SK-N-SH (cell line): ENCODE data around the gene LDHAL6A. TPM values are rescaled to one million over a fixed set of nuclear protein-coding genes. Genes with fewer than 3 reads are reported as not detected.

ENCODE experiments used
- CTCF ChIA-PET: fragments of 300-600, 350-600 bp; formaldehyde crosslinking; extraction: SDS; loops from one replicate; lab custom pipeline; 2021; lab: Yijun Ruan, JAX
- POLR2A ChIA-PET: fragments of 350-600 bp; sonication (Branson Sonifier 250); formaldehyde crosslinking; extraction: SDS; loops from one replicate; lab custom pipeline; 2020; ENCODE audit warnings: antibody characterized with exemption, inconsistent platforms; lab: Yijun Ruan, JAX
- DNase-seq: peaks from one replicate; pipeline ENCODE4 v3.0.0; 2012
- H2AFZ ChIP-seq: fragments of 200-600 bp; sonication (generic); 2 replicates; pipeline ENCODE4 v1.8.1; 2016; ENCODE audit warnings: antibody characterized with exemption, mild to moderate bottlenecking, low read depth
- H3F3A ChIP-seq: fragments of 200-600 bp; sonication (generic); replicated peaks from 2 replicates; pipeline ENCODE3; 2016; ENCODE audit warnings: antibody characterized with exemption, mild to moderate bottlenecking; ENCODE audit not compliant: insufficient read depth
- H3K27ac ChIP-seq, 2 experiments: fragments of 200-500 bp in 1 of 2; fragments of 200-600 bp in 1 of 2; sonication (Bioruptor generic) in 1 of 2; sonication (generic), shearing (Covaris generic) in 1 of 2; 2 replicates each; pipeline versions ENCODE4 v1.5.1 to v1.6.1; 2014 to 2016; ENCODE audit warnings: low read depth in 2 of 2, inconsistent platforms in 1 of 2, low read length in 1 of 2, mild to moderate bottlenecking in 1 of 2, mixed read lengths in 1 of 2
- H3K27me3 ChIP-seq: fragments of 200-600 bp; sonication (generic), shearing (Covaris generic); 2 replicates; pipeline ENCODE4 v1.6.1; 2016; ENCODE audit warnings: mixed run types; ENCODE audit not compliant: insufficient read depth
- H3K36me3 ChIP-seq, 2 experiments: fragments of 200-500 bp in 1 of 2; fragments of 200-600 bp in 1 of 2; sonication (Bioruptor generic) in 1 of 2; sonication (generic) in 1 of 2; replicated peaks in 1 of 2; 2 replicates each; pipeline versions ENCODE3 to v1.5.1; 2014 to 2016; ENCODE audit warnings: low read length in 1 of 2, mild to moderate bottlenecking in 1 of 2; ENCODE audit not compliant: insufficient read depth in 2 of 2, control insufficient read depth in 1 of 2
- H3K4me1 ChIP-seq, 2 experiments: fragments of 200-500 bp in 1 of 2; fragments of 200-600 bp in 1 of 2; sonication (Bioruptor generic) in 1 of 2; sonication (generic), shearing (Covaris generic) in 1 of 2; 2 replicates each; pipeline versions ENCODE4 v1.5.1 to v1.6.1; 2014 to 2016; ENCODE audit warnings: low read depth in 1 of 2, low read length in 1 of 2, mixed run types in 1 of 2; ENCODE audit not compliant: insufficient read depth in 2 of 2, control insufficient read depth in 1 of 2
- H3K4me2 ChIP-seq: fragments of 200-600 bp; sonication (generic), shearing (Covaris generic); 2 replicates; pipeline ENCODE4 v1.6.1; 2017; ENCODE audit warnings: mixed run types
- H3K4me3 ChIP-seq, 2 experiments: fragments of 200-500 bp in 1 of 2; fragments of 200-600 bp in 1 of 2; sonication (Bioruptor generic) in 1 of 2; sonication (generic), shearing (Covaris generic) in 1 of 2; 2 replicates each; pipeline versions ENCODE4 v1.5.1 to v1.8.1; 2014 to 2016; ENCODE audit warnings: low read depth in 2 of 2, inconsistent platforms in 1 of 2, low read length in 1 of 2, mild to moderate bottlenecking in 1 of 2, mixed read lengths in 1 of 2, moderate library complexity in 1 of 2
- H3K79me2 ChIP-seq: fragments of 200-600 bp; sonication (generic); 2 replicates; pipeline ENCODE4 v1.8.1; 2017; ENCODE audit warnings: mild to moderate bottlenecking; ENCODE audit not compliant: insufficient read depth
- H3K9ac ChIP-seq: fragments of 200-600 bp; sonication (generic); 2 replicates; pipeline ENCODE4 v1.6.1; 2017; ENCODE audit warnings: mixed run types
- H3K9me2 ChIP-seq: fragments of 200-600 bp; sonication (generic); 2 replicates; pipeline ENCODE4 v1.6.1; 2017; ENCODE audit warnings: mixed run types
- H3K9me3 ChIP-seq: fragments of 200-600 bp; sonication (generic); 2 replicates; pipeline ENCODE4 v1.6.1; 2017; ENCODE audit warnings: mixed run types, mild to moderate bottlenecking, moderate library complexity
- H4K20me1 ChIP-seq: fragments of 200-600 bp; sonication (generic); 2 replicates; pipeline ENCODE4 v1.6.1; 2017; ENCODE audit warnings: mild to moderate bottlenecking, mixed run types; ENCODE audit not compliant: insufficient read depth
- CHD2 ChIP-seq: fragments of 150-350 bp; IDR thresholded peaks from 2 replicates; pipeline ENCODE4 v1.6.1; 2018; ENCODE audit warnings: low read length; ENCODE audit not compliant: partially characterized antibody
- ELF1 ChIP-seq: IDR thresholded peaks from 2 replicates; pipeline ENCODE4 v1.4.0; 2012
- FOXM1 ChIP-seq: IDR thresholded peaks from 2 replicates; pipeline ENCODE4 v1.4.0; 2012; ENCODE audit warnings: low read depth, mild to moderate bottlenecking
- GABPA ChIP-seq: IDR thresholded peaks from 2 replicates; pipeline ENCODE4 v1.4.0; 2012; ENCODE audit warnings: low read depth, mild to moderate bottlenecking
- JUND ChIP-seq: IDR thresholded peaks from 2 replicates; pipeline ENCODE4 v1.4.0; 2012
- MEF2A ChIP-seq: IDR thresholded peaks from 2 replicates; pipeline ENCODE4 v1.4.0; 2012; ENCODE audit warnings: low read depth, borderline replicate concordance
- MXI1 ChIP-seq: IDR thresholded peaks from 2 replicates; pipeline ENCODE4 v1.6.1; 2012; ENCODE audit warnings: mild to moderate bottlenecking, low read depth, low read length, improper control_type of control experiment
- NFIC ChIP-seq: IDR thresholded peaks from 2 replicates; pipeline ENCODE4 v1.4.0; 2012; ENCODE audit warnings: borderline replicate concordance
- NRF1 ChIP-seq: IDR thresholded peaks from 2 replicates; pipeline ENCODE4 v1.6.1; 2012; ENCODE audit warnings: low read depth, mild to moderate bottlenecking, low read length
- POLR2AphosphoS5 ChIP-seq: IDR thresholded peaks from 2 replicates; pipeline ENCODE4 v1.6.1; 2012; ENCODE audit warnings: low read depth, low read length
- RAD21 ChIP-seq: IDR thresholded peaks from 2 replicates; pipeline ENCODE4 v1.6.1; 2012; ENCODE audit warnings: mild to moderate bottlenecking, low read length
- SIN3A ChIP-seq: IDR thresholded peaks from 2 replicates; pipeline ENCODE4 v1.6.1; 2012; ENCODE audit warnings: low read depth, mild to moderate bottlenecking, low read length, moderate library complexity, borderline replicate concordance
- SMC3 ChIP-seq: IDR thresholded peaks from 2 replicates; pipeline ENCODE4 v1.6.1; 2012; ENCODE audit warnings: low read depth, low read length, improper control_type of control experiment
- TCF12 ChIP-seq: IDR thresholded peaks from 2 replicates; pipeline ENCODE4 v1.4.0; 2012
- TEAD4 ChIP-seq: IDR thresholded peaks from 2 replicates; pipeline ENCODE4 v1.4.0; 2012; ENCODE audit warnings: mild to moderate bottlenecking, borderline replicate concordance; ENCODE audit not compliant: insufficient read depth
- WGBS: methylation state at CpG from one replicate; pipeline ENCODE4 v1.1.6; 2017; ENCODE audit warnings: low lambda C conversion rate; 5-methylcytosine and 5-hydroxymethylcytosine counted together
- polyA plus RNA-seq, 3 experiments: library from polyadenylated mRNA; depleted of rRNA; stranded (reverse); fragments of >200 nt; gene quantifications; 2 replicates each; pipeline ENCODE4 v1.2.3, GENCODE V29; 2012
- TF ChIP-seq, protein P1 (sequence below): IDR thresholded peaks from 2 replicates; pipeline ENCODE4 v1.4.0; 2012; ENCODE audit warnings: low read depth
- TF ChIP-seq, protein P2 (sequence below): IDR thresholded peaks from 2 replicates; pipeline ENCODE4; 2012
- TF ChIP-seq, protein P3 (sequence below): IDR thresholded peaks from 2 replicates; pipeline ENCODE4 v1.4.0; 2012; ENCODE audit warnings: low read depth, borderline replicate concordance
- TF ChIP-seq, protein P4 (sequence below): IDR thresholded peaks from 2 replicates; pipeline ENCODE4 v1.6.1; 2012; ENCODE audit warnings: mild to moderate bottlenecking, low read depth, low read length, moderate library complexity
- TF ChIP-seq, protein P5 (sequence below): fragments of 200-600 bp; sonication (generic); IDR thresholded peaks from 2 replicates; pipeline ENCODE4 v1.6.1; 2017; ENCODE audit warnings: antibody characterized with exemption, mild to moderate bottlenecking, moderate library complexity

The LDHAL6A gene
- polyA plus RNA-seq, 1 of the 3 experiments (the other 2 are of a cell fraction) = not detected

DNA sequence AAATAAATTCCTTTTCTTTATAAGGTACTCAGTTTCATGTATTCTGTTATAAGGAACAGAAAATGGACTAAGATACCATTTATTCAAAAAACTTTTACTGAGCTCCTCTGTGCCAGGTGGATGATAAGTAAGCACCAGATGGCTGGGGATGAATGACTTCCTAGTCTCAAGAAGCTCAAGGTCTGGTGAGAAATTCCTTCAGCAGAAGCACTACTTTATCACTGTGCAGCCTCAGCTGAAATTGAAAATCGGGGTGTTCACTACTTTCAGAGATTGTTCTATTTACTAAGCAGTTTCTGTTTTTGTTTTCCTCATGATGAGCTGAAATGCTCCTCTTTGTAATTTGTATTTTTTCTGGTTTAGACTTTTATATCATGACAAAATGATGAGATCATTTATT is 7.8 kb downstream of the LDHAL6A start:
- no peaks in the 10 kb centered on the region for H4K20me1 ChIP-seq
- H3K4me1 ChIP-seq = no peaks in the 10 kb centered on the region
- H3K4me3 ChIP-seq = no peak overlapping the region
- no peaks in the 10 kb centered on the region for H3F3A ChIP-seq
- TF ChIP-seq NRF1 (no peak), RAD21 (no peak), MXI1 (no peak), FOXM1 (no peak), TEAD4 (no peak)
- TF ChIP-seq, protein P1, sequence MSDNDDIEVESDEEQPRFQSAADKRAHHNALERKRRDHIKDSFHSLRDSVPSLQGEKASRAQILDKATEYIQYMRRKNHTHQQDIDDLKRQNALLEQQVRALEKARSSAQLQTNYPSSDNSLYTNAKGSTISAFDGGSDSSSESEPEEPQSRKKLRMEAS = no peak
- TF ChIP-seq, protein P2, sequence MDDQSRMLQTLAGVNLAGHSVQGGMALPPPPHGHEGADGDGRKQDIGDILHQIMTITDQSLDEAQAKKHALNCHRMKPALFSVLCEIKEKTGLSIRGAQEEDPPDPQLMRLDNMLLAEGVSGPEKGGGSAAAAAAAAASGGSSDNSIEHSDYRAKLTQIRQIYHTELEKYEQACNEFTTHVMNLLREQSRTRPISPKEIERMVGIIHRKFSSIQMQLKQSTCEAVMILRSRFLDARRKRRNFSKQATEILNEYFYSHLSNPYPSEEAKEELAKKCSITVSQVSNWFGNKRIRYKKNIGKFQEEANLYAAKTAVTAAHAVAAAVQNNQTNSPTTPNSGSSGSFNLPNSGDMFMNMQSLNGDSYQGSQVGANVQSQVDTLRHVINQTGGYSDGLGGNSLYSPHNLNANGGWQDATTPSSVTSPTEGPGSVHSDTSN = no peak
- no peaks in the 10 kb centered on the region for H3K36me3 ChIP-seq
- no peak for DNase-seq
- H3K27ac ChIP-seq = no peak overlapping the region
- H3K9ac ChIP-seq = no peak overlapping the region
- POLR2A ChIA-PET = interaction anchor here (0.7 kb wide), 1 partner anchor 18 kb away, joined by 3 read pairs; no protein-coding TSS in a partner anchor
- no peak overlapping the region for H2AFZ ChIP-seq
- CTCF ChIA-PET = no interaction called here
- H3K79me2 ChIP-seq = no peaks in the 10 kb centered on the region
- 39% methylated on average over 1 of the region's 1 CpG for WGBS
- H3K4me2 ChIP-seq = no peak overlapping the region
- H3K9me2 ChIP-seq = no peaks in the 10 kb centered on the region
- H3K27me3 ChIP-seq = no peaks in the 10 kb centered on the region
- H3K9me3 ChIP-seq = no peaks in the 10 kb centered on the region

DNA sequence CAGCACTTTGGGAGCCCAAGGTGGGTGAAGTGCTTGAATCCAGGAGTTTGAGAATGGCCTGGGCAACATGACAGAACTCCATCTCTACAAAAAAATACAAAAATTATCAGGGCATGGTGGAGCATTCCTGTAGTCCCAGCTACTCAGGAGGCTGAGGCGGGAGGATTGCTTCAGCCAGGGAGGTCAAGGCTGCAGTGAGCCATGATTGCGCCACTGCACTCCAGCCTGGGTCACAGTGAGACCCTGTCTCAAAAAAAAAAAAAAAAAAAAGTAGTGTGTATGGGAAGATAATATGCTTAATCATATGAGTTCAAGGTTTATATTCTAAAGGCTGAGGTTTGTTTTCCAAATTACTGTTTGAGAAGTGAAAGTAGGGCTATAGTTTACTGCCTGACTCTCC is 10.7 kb downstream of the LDHAL6A start:
- no peak overlapping the region for H3K4me3 ChIP-seq
- CTCF ChIA-PET = no interaction called here
- POLR2A ChIA-PET = no interaction called here
- no peak overlapping the region for H3K9ac ChIP-seq
- no peak overlapping the region for H2AFZ ChIP-seq
- H3F3A ChIP-seq = no peaks in the 10 kb centered on the region
- no peak overlapping the region for H3K4me2 ChIP-seq
- H3K4me1 ChIP-seq = no peaks in the 10 kb centered on the region
- DNase-seq = no peak
- no peaks in the 10 kb centered on the region for H3K9me3 ChIP-seq
- no peaks in the 10 kb centered on the region for H3K27me3 ChIP-seq
- no peaks in the 10 kb centered on the region for H4K20me1 ChIP-seq
- no peaks in the 10 kb centered on the region for H3K79me2 ChIP-seq
- TF ChIP-seq MEF2A = no peak
- no peak for TF ChIP-seq RAD21
- no peak for TF ChIP-seq NFIC
- no peak for TF ChIP-seq TEAD4
- TF ChIP-seq NRF1 = no peak
- TF ChIP-seq, protein P1 = no peak
- no peak for TF ChIP-seq SMC3
- TF ChIP-seq, protein P3, sequence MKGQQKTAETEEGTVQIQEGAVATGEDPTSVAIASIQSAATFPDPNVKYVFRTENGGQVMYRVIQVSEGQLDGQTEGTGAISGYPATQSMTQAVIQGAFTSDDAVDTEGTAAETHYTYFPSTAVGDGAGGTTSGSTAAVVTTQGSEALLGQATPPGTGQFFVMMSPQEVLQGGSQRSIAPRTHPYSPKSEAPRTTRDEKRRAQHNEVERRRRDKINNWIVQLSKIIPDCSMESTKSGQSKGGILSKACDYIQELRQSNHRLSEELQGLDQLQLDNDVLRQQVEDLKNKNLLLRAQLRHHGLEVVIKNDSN = no peak
- TF ChIP-seq, protein P4, sequence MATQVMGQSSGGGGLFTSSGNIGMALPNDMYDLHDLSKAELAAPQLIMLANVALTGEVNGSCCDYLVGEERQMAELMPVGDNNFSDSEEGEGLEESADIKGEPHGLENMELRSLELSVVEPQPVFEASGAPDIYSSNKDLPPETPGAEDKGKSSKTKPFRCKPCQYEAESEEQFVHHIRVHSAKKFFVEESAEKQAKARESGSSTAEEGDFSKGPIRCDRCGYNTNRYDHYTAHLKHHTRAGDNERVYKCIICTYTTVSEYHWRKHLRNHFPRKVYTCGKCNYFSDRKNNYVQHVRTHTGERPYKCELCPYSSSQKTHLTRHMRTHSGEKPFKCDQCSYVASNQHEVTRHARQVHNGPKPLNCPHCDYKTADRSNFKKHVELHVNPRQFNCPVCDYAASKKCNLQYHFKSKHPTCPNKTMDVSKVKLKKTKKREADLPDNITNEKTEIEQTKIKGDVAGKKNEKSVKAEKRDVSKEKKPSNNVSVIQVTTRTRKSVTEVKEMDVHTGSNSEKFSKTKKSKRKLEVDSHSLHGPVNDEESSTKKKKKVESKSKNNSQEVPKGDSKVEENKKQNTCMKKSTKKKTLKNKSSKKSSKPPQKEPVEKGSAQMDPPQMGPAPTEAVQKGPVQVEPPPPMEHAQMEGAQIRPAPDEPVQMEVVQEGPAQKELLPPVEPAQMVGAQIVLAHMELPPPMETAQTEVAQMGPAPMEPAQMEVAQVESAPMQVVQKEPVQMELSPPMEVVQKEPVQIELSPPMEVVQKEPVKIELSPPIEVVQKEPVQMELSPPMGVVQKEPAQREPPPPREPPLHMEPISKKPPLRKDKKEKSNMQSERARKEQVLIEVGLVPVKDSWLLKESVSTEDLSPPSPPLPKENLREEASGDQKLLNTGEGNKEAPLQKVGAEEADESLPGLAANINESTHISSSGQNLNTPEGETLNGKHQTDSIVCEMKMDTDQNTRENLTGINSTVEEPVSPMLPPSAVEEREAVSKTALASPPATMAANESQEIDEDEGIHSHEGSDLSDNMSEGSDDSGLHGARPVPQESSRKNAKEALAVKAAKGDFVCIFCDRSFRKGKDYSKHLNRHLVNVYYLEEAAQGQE = no peak
- no peak for TF ChIP-seq ELF1
- TF ChIP-seq TCF12 = no peak
- no peak for TF ChIP-seq CHD2
- TF ChIP-seq JUND = no peak
- TF ChIP-seq, protein P5, sequence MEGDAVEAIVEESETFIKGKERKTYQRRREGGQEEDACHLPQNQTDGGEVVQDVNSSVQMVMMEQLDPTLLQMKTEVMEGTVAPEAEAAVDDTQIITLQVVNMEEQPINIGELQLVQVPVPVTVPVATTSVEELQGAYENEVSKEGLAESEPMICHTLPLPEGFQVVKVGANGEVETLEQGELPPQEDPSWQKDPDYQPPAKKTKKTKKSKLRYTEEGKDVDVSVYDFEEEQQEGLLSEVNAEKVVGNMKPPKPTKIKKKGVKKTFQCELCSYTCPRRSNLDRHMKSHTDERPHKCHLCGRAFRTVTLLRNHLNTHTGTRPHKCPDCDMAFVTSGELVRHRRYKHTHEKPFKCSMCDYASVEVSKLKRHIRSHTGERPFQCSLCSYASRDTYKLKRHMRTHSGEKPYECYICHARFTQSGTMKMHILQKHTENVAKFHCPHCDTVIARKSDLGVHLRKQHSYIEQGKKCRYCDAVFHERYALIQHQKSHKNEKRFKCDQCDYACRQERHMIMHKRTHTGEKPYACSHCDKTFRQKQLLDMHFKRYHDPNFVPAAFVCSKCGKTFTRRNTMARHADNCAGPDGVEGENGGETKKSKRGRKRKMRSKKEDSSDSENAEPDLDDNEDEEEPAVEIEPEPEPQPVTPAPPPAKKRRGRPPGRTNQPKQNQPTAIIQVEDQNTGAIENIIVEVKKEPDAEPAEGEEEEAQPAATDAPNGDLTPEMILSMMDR = no peak
- TF ChIP-seq SIN3A = no peak
- TF ChIP-seq GABPA = no peak
- no peak for TF ChIP-seq POLR2AphosphoS5
- no peak overlapping the region for H3K27ac ChIP-seq
- 94% methylated on average over 2 of the region's 2 CpGs for WGBS
- no peaks in the 10 kb centered on the region for H3K9me2 ChIP-seq
- no peaks in the 10 kb centered on the region for H3K36me3 ChIP-seq
